C4-2B (cell line): Measurements from ENCODE around the gene TBX19.

Experiments
- H3K27ac ChIP-seq: fragments of 450-650 bp; 2 replicates; pipeline ENCODE4 v1.5.1; 2017
- CTCF ChIP-seq: fragments of 450-650 bp; conservative IDR thresholded peaks from 2 replicates; pipeline ENCODE4 v1.5.1; 2017; ENCODE audit warnings: mild to moderate bottlenecking
- ZFX ChIP-seq: fragments of 450-650 bp; IDR thresholded peaks from 2 replicates; pipeline ENCODE4 v1.6.1; 2017

TBX19 gene

GRCh38 chr1:168261390-168261789 is 19.3 kb upstream of the TBX19 start:
- TF ChIP-seq ZFX (no peak), CTCF (no peak)
- no peak overlapping the region for H3K27ac ChIP-seq

DNA sequence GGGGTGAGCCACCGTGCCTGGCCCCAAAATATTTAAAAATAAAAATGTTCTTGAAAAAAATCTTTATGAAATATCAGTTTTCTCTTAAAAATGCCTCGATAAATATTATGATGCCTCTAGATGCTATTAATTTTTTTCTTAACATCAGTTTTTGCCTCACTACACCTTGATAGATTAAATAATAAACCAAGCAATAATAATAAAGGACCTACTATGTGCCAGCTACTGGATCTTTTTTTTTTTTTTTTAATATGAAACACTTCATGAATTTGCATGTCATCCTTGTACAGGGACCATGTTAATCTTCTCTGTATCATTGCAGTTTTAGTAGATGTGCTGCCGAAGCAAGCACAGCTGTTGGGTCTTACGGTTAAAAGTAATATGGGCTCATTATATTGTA is 17.5 kb upstream of the TBX19 start:
- no peak for TF ChIP-seq ZFX
- no peak for TF ChIP-seq CTCF
- no peak overlapping the region for H3K27ac ChIP-seq

GRCh38 chr1:168264296-168264695 is 16.4 kb upstream of the TBX19 start:
- no peak overlapping the region for H3K27ac ChIP-seq
- TF ChIP-seq CTCF (no peak), ZFX (no peak)

DNA sequence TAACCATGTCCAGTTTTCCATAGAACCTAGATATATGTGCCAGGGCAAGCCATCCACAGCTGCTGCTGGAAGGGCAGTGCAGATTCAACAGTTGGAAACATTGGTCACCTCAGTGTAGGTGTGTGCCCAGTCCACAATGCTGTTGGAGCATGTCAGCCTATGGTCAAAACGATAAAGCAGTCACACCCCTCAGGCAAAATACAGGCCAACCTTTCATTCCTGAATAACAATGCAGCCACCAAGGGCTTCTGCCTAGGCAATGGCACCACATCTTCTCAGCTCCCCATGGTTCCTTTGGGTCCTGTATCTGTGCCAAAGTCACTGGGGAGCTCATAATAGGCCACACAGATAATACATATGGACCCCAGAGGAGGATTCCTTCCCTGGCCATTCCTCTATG is 15.1 kb upstream of the TBX19 start:
- TF ChIP-seq ZFX (no peak), CTCF (no peak)
- no peak overlapping the region for H3K27ac ChIP-seq

- no peak overlapping the region for H3K27ac ChIP-seq
- TF ChIP-seq ZFX (no peak), CTCF (no peak)
These were observed 14.0 kb upstream of the TBX19 start for GRCh38 chr1:168266644-168267186.

- no peak for TF ChIP-seq CTCF
- TF ChIP-seq ZFX, result no peak
- H3K27ac ChIP-seq, result no peak overlapping the region
These were observed 9.0 kb upstream of the TBX19 start for GRCh38 chr1:168271636-168272035.

DNA sequence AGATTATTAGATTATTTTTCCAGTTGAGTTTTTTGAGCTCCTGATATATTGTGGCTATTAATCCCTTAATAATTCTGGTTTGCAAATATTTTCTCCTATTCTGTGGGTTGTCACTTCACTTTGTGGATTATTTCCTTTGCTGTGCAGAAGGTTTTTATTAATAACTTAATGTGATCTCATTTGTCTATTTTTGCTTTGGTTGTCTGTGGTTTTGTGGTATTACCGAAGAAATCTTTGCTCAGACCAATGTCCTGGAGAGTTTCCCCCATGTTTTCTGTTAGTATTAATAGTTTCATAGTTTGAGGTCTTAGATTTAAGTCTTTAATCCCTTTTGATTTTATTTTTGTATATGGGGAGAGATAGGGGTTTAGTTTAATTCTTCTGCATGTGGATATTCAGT is 7.1 kb upstream of the TBX19 start:
- no peak overlapping the region for H3K27ac ChIP-seq
- TF ChIP-seq ZFX (no peak), CTCF (no peak)
